Measurements from ENCODE around the gene ACBD6. TPM values are rescaled to one million over a fixed set of nuclear protein-coding genes. Genes with fewer than 3 reads are reported as not detected.

The ACBD6 gene
- total and polyA plus RNA-seq, 4 donors = 34.9 to 76.1 (median 68.3) TPM

DNA sequence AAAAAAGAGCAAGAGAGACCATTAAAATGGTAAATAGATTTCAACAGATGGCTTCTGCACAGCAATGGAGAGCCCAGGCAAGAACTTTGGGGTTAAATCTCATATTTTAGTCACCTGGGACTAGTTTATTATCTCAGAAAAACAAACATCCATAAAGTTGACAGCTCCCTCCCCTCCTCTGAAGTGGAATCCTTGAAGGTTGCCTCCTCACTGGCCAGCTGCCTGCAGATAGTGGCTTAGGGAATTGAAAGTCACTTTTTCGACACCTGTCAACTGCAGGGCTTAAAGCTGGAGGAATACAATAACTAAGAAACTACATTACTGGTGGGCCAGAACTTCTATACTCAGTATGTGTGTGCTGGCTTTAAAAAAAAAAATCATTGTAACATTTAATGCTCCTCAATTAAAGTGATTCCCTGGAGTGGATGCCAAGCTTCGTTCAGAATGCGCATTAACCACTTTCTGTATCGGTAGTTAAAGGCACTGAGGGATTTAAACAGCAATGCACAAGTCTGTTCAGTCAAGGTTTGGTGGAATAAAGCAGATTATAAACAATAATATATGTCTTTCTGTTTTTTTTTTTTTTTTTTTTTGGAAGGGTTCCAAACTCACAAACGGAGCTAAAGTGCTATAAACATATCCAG is 219.9 kb downstream of the ACBD6 start:
- Histone ChIP-seq H3K4me1 (ENCODE audit: control insufficient read depth, insufficient read depth, low read length) (peaks cover 3% of the 10 kb centered on the region), H3K27ac (ENCODE audit: low read depth, low read length) (no peak overlapping the region), H3K27me3 (ENCODE audit: control insufficient read depth, insufficient read depth, low read length) (no peaks in the 10 kb centered on the region), H3K36me3 (ENCODE audit: control insufficient read depth, insufficient read depth, low read length) (peaks cover 2% of the 10 kb centered on the region), H3K4me3 (ENCODE audit: low read depth, low read length) (no peak overlapping the region), H3K9me3 (ENCODE audit: control insufficient read depth, insufficient read depth, low read length) (no peaks in the 10 kb centered on the region)
- no CpG with 5 or more reads among the region's 5 CpGs for WGBS (ENCODE audit: insufficient coverage)
- peak in 1 of 6 donors; percentile 85 for DNase-seq (ENCODE audit: low read depth in 4 of 6, low spot score in 6 of 6)

DNA sequence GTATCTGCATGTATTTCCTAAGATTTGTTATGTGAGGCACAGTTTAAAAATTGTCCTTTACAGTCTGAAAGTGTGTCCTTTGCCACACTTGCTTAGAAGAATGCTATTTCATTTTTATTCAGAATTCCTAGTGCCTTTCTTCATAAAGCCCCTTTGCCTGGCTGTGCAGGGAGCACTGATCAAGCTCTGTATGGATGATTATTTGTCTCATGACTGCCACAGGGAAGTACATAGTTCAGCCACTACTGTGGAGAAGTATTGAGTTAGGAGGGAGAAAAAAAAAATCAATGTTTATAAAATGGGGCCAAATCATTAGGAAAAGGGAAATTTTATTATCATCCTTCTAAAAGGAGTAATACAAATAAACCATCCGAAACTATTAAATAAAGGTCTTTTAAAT is 220.9 kb downstream of the ACBD6 start:
- WGBS (ENCODE audit: insufficient coverage) = no CpG with 5 or more reads among the region's 1 CpG
- no peak for DNase-seq (ENCODE audit: low read depth in 4 of 6, low spot score in 6 of 6)
- Histone ChIP-seq H3K9me3 (ENCODE audit: control insufficient read depth, insufficient read depth, low read length) (no peaks in the 10 kb centered on the region), H3K36me3 (ENCODE audit: control insufficient read depth, insufficient read depth, low read length) (peaks cover 2% of the 10 kb centered on the region), H3K27ac (ENCODE audit: low read depth, low read length) (no peak overlapping the region), H3K4me3 (ENCODE audit: low read depth, low read length) (no peak overlapping the region), H3K27me3 (ENCODE audit: control insufficient read depth, insufficient read depth, low read length) (no peaks in the 10 kb centered on the region), H3K4me1 (ENCODE audit: control insufficient read depth, insufficient read depth, low read length) (peaks cover 3% of the 10 kb centered on the region)

DNA sequence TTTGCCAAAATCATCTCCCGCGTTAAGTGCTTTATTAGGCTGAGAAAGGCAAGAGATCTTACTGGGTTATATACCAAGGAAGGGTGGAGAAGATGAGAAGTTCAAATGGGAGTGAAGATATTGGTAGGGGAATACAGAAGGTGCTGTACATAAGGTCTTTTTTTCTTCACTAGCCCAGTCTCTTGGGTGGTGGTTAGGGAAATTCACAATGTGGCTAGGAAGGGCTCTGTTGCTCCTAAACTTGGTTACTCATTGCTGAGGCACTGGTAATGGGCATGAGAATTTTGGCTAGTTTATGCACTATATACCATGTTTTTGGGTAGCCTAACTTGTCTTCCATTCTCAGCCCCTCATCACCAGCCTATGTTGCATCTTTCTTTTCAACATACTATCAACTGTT is 221.8 kb downstream of the ACBD6 start:
- no peak overlapping the region for H3K27ac ChIP-seq (ENCODE audit: low read depth, low read length)
- peaks cover 3% of the 10 kb centered on the region for H3K4me1 ChIP-seq (ENCODE audit: control insufficient read depth, insufficient read depth, low read length)
- DNase-seq (ENCODE audit: low read depth in 4 of 6, low spot score in 6 of 6) = no peak
- no CpG with 5 or more reads among the region's 2 CpGs for WGBS (ENCODE audit: insufficient coverage)
- peaks cover 2% of the 10 kb centered on the region for H3K36me3 ChIP-seq (ENCODE audit: control insufficient read depth, insufficient read depth, low read length)
- H3K9me3 ChIP-seq (ENCODE audit: control insufficient read depth, insufficient read depth, low read length) = no peaks in the 10 kb centered on the region
- H3K4me3 ChIP-seq (ENCODE audit: low read depth, low read length) = no peak overlapping the region
- H3K27me3 ChIP-seq (ENCODE audit: control insufficient read depth, insufficient read depth, low read length) = no peaks in the 10 kb centered on the region

DNA sequence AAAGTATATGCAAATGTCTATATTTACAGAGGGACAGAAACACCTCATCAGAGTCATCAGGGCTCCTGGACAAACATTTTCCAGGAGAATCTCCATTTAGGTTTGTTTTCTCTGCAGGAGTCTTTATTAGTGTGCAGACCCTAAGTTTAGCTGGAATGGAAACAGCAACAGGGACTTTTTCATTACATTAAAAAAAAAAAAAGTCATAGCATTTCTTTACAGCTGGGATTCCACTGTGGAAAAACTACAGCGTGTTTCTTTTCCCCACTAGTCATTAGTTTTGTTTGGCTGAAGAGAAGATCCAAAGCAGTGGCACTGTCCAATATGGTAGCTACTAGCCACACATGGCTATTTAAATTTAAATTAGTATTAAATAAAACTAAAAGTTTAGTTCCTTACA is 222.7 kb downstream of the ACBD6 start:
- Histone ChIP-seq H3K36me3 (ENCODE audit: control insufficient read depth, insufficient read depth, low read length) (no peaks in the 10 kb centered on the region), H3K9me3 (ENCODE audit: control insufficient read depth, insufficient read depth, low read length) (no peaks in the 10 kb centered on the region), H3K4me1 (ENCODE audit: control insufficient read depth, insufficient read depth, low read length) (peaks cover 3% of the 10 kb centered on the region), H3K4me3 (ENCODE audit: low read depth, low read length) (no peak overlapping the region), H3K27ac (ENCODE audit: low read depth, low read length) (no peak overlapping the region), H3K27me3 (ENCODE audit: control insufficient read depth, insufficient read depth, low read length) (no peaks in the 10 kb centered on the region)
- no CpG with 5 or more reads among the region's 1 CpG for WGBS (ENCODE audit: insufficient coverage)
- DNase-seq (ENCODE audit: low read depth in 4 of 6, low spot score in 6 of 6) = no peak

DNA sequence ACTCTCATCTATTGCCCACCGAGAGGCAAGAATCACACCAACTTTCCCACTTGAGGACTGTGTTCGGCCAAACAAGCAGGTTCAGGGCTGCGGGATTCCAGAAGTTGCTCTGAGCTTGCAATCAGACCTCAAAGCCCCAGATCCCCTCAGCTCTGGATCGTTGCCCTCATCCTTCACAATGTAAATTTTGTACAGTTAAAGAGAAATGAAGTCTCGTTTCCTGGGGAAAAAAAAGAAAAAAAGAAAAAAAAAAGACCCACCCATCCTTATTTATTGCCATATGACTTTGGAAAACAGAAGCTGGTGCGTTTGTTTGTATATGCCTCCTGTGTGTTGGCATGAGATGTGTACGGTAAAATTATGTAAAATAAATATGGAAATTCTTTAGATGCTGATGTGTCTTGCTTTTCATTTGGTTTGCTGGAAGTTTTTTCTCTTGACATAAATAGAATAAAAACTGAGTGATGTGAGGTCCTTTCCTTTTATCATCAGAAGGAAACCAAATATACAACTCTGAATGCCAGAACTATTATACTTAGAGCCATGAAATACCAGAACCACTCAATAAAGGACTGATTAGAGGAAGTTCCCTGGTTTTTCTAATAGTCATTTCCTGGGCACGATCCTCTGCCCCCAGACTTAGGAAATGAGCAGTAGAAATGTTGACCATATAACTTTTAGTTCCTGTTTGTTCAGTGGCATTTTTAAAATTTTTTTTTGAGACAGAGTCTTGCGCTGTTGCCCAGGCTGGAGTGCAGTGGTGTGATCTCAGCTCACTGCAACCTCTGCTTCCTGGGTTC is 223.6 kb downstream of the ACBD6 start:
- H3K27me3 ChIP-seq (ENCODE audit: control insufficient read depth, insufficient read depth, low read length) = no peaks in the 10 kb centered on the region
- no peak overlapping the region for H3K27ac ChIP-seq (ENCODE audit: low read depth, low read length)
- H3K9me3 ChIP-seq (ENCODE audit: control insufficient read depth, insufficient read depth, low read length) = no peaks in the 10 kb centered on the region
- WGBS (ENCODE audit: insufficient coverage) = 97% methylated on average over 2 of the region's 9 CpGs
- peaks cover 3% of the 10 kb centered on the region for H3K4me1 ChIP-seq (ENCODE audit: control insufficient read depth, insufficient read depth, low read length)
- DNase-seq (ENCODE audit: low read depth in 4 of 6, low spot score in 6 of 6) = no peak
- peaks cover 6% of the 10 kb centered on the region for H3K36me3 ChIP-seq (ENCODE audit: control insufficient read depth, insufficient read depth, low read length)
- H3K4me3 ChIP-seq (ENCODE audit: low read depth, low read length) = no peak overlapping the region

GRCh38 chr1:180278194-180278515 is 224.2 kb downstream of the ACBD6 start:
- H3K36me3 ChIP-seq (ENCODE audit: control insufficient read depth, insufficient read depth, low read length) = peaks cover 9% of the 10 kb centered on the region
- peak in 2 of 6 donors; percentile 44 to 84 for DNase-seq (ENCODE audit: low read depth in 4 of 6, low spot score in 6 of 6)
- no peak overlapping the region for H3K4me3 ChIP-seq (ENCODE audit: low read depth, low read length)
- no peaks in the 10 kb centered on the region for H3K27me3 ChIP-seq (ENCODE audit: control insufficient read depth, insufficient read depth, low read length)
- 51% methylated on average over 2 of the region's 2 CpGs for WGBS (ENCODE audit: insufficient coverage)
- no peaks in the 10 kb centered on the region for H3K9me3 ChIP-seq (ENCODE audit: control insufficient read depth, insufficient read depth, low read length)
- no peak overlapping the region for H3K27ac ChIP-seq (ENCODE audit: low read depth, low read length)
- peaks cover 3% of the 10 kb centered on the region for H3K4me1 ChIP-seq (ENCODE audit: control insufficient read depth, insufficient read depth, low read length)

- no CpG with 5 or more reads among the region's 5 CpGs for WGBS (ENCODE audit: insufficient coverage)
- Histone ChIP-seq H3K4me3 (ENCODE audit: low read depth, low read length) (no peak overlapping the region), H3K27me3 (ENCODE audit: control insufficient read depth, insufficient read depth, low read length) (no peaks in the 10 kb centered on the region), H3K4me1 (ENCODE audit: control insufficient read depth, insufficient read depth, low read length) (peaks cover 3% of the 10 kb centered on the region), H3K27ac (ENCODE audit: low read depth, low read length) (no peak overlapping the region), H3K36me3 (ENCODE audit: control insufficient read depth, insufficient read depth, low read length) (peaks cover 11% of the 10 kb centered on the region), H3K9me3 (ENCODE audit: control insufficient read depth, insufficient read depth, low read length) (no peaks in the 10 kb centered on the region)
- DNase-seq (ENCODE audit: low read depth in 4 of 6, low spot score in 6 of 6) = no peak
Observed at GRCh38 chr1:180277476-180278193, 224.7 kb downstream of the ACBD6 start.

GRCh38 chr1:180275726-180276125 is 226.7 kb downstream of the ACBD6 start:
- Histone ChIP-seq H3K4me3 (ENCODE audit: low read depth, low read length) (no peak overlapping the region), H3K9me3 (ENCODE audit: control insufficient read depth, insufficient read depth, low read length) (no peaks in the 10 kb centered on the region), H3K27ac (ENCODE audit: low read depth, low read length) (no peak overlapping the region), H3K4me1 (ENCODE audit: control insufficient read depth, insufficient read depth, low read length) (peaks cover 3% of the 10 kb centered on the region), H3K27me3 (ENCODE audit: control insufficient read depth, insufficient read depth, low read length) (no peaks in the 10 kb centered on the region), H3K36me3 (ENCODE audit: control insufficient read depth, insufficient read depth, low read length) (peaks cover 24% of the 10 kb centered on the region)
- no peak for DNase-seq (ENCODE audit: low read depth in 4 of 6, low spot score in 6 of 6)
- WGBS (ENCODE audit: insufficient coverage) = 92% methylated on average over 4 of the region's 5 CpGs

DNA sequence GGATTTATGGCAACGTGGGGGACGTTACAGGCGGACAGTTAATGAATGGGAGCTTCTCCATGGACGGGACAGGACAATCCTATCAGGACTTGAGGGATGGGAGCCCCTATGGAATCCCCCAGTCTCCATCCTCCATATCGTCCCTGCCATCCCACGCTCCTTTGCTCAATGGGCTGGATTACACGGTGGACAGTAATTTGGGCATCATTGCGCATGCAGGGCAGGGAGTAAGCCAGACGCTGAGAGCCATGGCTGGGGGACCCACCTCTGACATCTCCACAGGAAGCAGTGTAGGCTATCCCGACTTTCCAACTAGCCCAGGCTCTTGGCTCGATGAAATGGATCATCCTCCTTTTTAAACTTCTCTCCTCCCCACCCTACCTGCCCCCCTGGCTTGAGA is 228.2 kb downstream of the ACBD6 start:
- no peak for DNase-seq (ENCODE audit: low read depth in 4 of 6, low spot score in 6 of 6)
- H3K36me3 ChIP-seq (ENCODE audit: control insufficient read depth, insufficient read depth, low read length) = peaks cover 24% of the 10 kb centered on the region
- no peaks in the 10 kb centered on the region for H3K9me3 ChIP-seq (ENCODE audit: control insufficient read depth, insufficient read depth, low read length)
- WGBS (ENCODE audit: insufficient coverage) = 93% methylated on average over 11 of the region's 11 CpGs
- H3K27me3 ChIP-seq (ENCODE audit: control insufficient read depth, insufficient read depth, low read length) = no peaks in the 10 kb centered on the region
- peaks cover 3% of the 10 kb centered on the region for H3K4me1 ChIP-seq (ENCODE audit: control insufficient read depth, insufficient read depth, low read length)
- no peak overlapping the region for H3K27ac ChIP-seq (ENCODE audit: low read depth, low read length)
- no peak overlapping the region for H3K4me3 ChIP-seq (ENCODE audit: low read depth, low read length)
